Left lung (tissue), 10 donors: Measurements from ENCODE around the gene ADAD2. TPM values are rescaled to one million over a fixed set of nuclear protein-coding genes. Genes with fewer than 3 reads are reported as not detected.
A peak's percentile ranks its signal among the peaks of the same experiment; 100 is the strongest.

Experiments used
- ATAC-seq: fragments of 200-7000 bp; cut with Tn5 transposase; one replicate; pipeline ENCODE4 v1.9.1; 2020; ENCODE audit warnings: moderate library complexity
- DNase-seq, 4 donors: peaks; one replicate each; pipeline ENCODE4 v3.0.0-alpha.2; 2013 to 2020
- H3K27ac ChIP-seq, 2 donors: fragments of 200-600 bp; sonication (generic) in 1 of 2; one replicate each; pipeline versions ENCODE4 v1.5.0 to v1.8.0; 2020 to 2021
- H3K27me3 ChIP-seq, 2 donors: fragments of 200-600 bp; sonication (generic) in 1 of 2; one replicate each; pipeline versions ENCODE4 v1.5.0 to v1.8.0; 2020 to 2021
- H3K36me3 ChIP-seq, 2 donors: fragments of 200-600 bp; sonication (generic) in 1 of 2; one replicate each; pipeline versions ENCODE4 v1.5.0 to v1.8.0; 2020 to 2021
- H3K4me1 ChIP-seq, 2 donors: fragments of 200-600 bp; one replicate each; pipeline ENCODE4 v1.8.0; 2021
- H3K4me3 ChIP-seq, 2 donors: fragments of 200-600 bp; sonication (generic) in 1 of 2; one replicate each; pipeline versions ENCODE4 v1.5.0 to v1.8.0; 2020 to 2021; ENCODE audit warnings: mild to moderate bottlenecking in 1 of 2
- H3K9me3 ChIP-seq, 2 donors: fragments of 200-600 bp; sonication (generic) in 1 of 2; one replicate each; pipeline versions ENCODE4 v1.5.0 to v1.8.0; 2020 to 2021
- CTCF ChIP-seq, 2 donors: fragments of 200-600 bp; sonication (generic) in 1 of 2; IDR thresholded peaks; one replicate each; pipeline versions ENCODE4 v1.5.0 to v1.8.0; 2021; ENCODE audit warnings: antibody characterized with exemption in 2 of 2
- intact Hi-C, 2 donors: fragments of 100-400 bp; cut with DNase I; formaldehyde crosslinking; loops; one replicate each; pipeline versions ENCODE4 v1.11.2 to v1.14.2; 2022
- polyA plus RNA-seq, 6 donors: library from polyadenylated mRNA; unstranded; fragments of 120-200 nt; gene quantifications; one replicate each; pipeline ENCODE4 v1.2.1, GENCODE V29; 2013; ENCODE audit not compliant: insufficient read length in 6 of 6
- total RNA-seq, 2 donors: library from RNA; stranded (reverse); fragmentation: NEBNext Ultra II Directional; extraction: Animal tissue kit (Norgen Biotek cat#: 25700); gene quantifications; one replicate each; pipeline ENCODE4 v1.2.1, GENCODE V29; 2021
- donor health status: DM: no; HTN: yes; CAD: no.
- donor health status: DM: no; HTN: no; CAD: no.

Gene ADAD2
- total and polyA plus RNA-seq, 8 donors: 0.09 to 1.4 (median 0.41) TPM

- H3K27me3 ChIP-seq: peaks cover 0 to 18% of the 10 kb centered on the region in 2 donors
- no peak overlapping the region for H3K4me3 ChIP-seq
- intact Hi-C loops: no loop called here
- TF ChIP-seq CTCF (IDR thresholded peaks at IDR 0.05): no peak
- ATAC-seq (peak; percentile 95), DNase-seq (peak in 3 of 4 donors; percentile 14 to 85 (median 80))
- H3K27ac ChIP-seq: no peak overlapping the region
- H3K9me3 ChIP-seq: no peaks in the 10 kb centered on the region
- no peaks in the 10 kb centered on the region for H3K4me1 ChIP-seq
- no peaks in the 10 kb centered on the region for H3K36me3 ChIP-seq
Observed at GRCh38 chr16:84228256-84228838, 37.4 kb downstream of the ADAD2 start.

- H3K4me1 ChIP-seq: no peaks in the 10 kb centered on the region
- H3K36me3 ChIP-seq: no peaks in the 10 kb centered on the region
- DNase-seq (no peak), ATAC-seq (no peak)
- intact Hi-C loops: no loop called here
- peaks cover 0 to 24% of the 10 kb centered on the region in 2 donors for H3K27me3 ChIP-seq
- no peak overlapping the region for H3K27ac ChIP-seq
- H3K9me3 ChIP-seq: no peaks in the 10 kb centered on the region
- no peak for TF ChIP-seq CTCF (IDR thresholded peaks at IDR 0.05)
- H3K4me3 ChIP-seq: no peak overlapping the region
Observed at GRCh38 chr16:84229471-84229870, 38.5 kb downstream of the ADAD2 start.

GRCh38 chr16:84232060-84232459, 41.1 kb downstream of the ADAD2 start:
- no peaks in the 10 kb centered on the region for H3K4me1 ChIP-seq
- DNase-seq (no peak), ATAC-seq (no peak)
- no peak overlapping the region for H3K4me3 ChIP-seq
- no peak overlapping the region for H3K27ac ChIP-seq
- intact Hi-C loops: no loop called here
- H3K9me3 ChIP-seq: no peaks in the 10 kb centered on the region
- H3K27me3 ChIP-seq: peaks cover 0 to 15% of the 10 kb centered on the region in 2 donors
- no peaks in the 10 kb centered on the region for H3K36me3 ChIP-seq
- no peak for TF ChIP-seq CTCF (IDR thresholded peaks at IDR 0.05)

GRCh38 chr16:84232969-84233368, 42.0 kb downstream of the ADAD2 start:
- Histone ChIP-seq H3K27me3 (peaks cover 0 to 12% of the 10 kb centered on the region in 2 donors), H3K9me3 (no peaks in the 10 kb centered on the region), H3K36me3 (no peaks in the 10 kb centered on the region), H3K4me3 (no peak overlapping the region), H3K4me1 (no peaks in the 10 kb centered on the region), H3K27ac (no peak overlapping the region)
- DNase-seq (no peak), ATAC-seq (no peak)
- no peak for TF ChIP-seq CTCF (IDR thresholded peaks at IDR 0.05)
- intact Hi-C loops: no loop called here

GRCh38 chr16:84233748-84234147, 42.8 kb downstream of the ADAD2 start:
- ATAC-seq: no peak
- intact Hi-C loops: no loop called here
- H3K27ac ChIP-seq: no peak overlapping the region

More at GRCh38 chr16:84233748-84234147, 42.8 kb downstream of the ADAD2 start:
- H3K36me3 ChIP-seq: no peaks in the 10 kb centered on the region
- no peaks in the 10 kb centered on the region for H3K9me3 ChIP-seq
- no peaks in the 10 kb centered on the region for H3K4me1 ChIP-seq
- H3K27me3 ChIP-seq: peaks cover 0 to 10% of the 10 kb centered on the region in 2 donors
- DNase-seq: no peak
- no peak for TF ChIP-seq CTCF (IDR thresholded peaks at IDR 0.05)
- no peak overlapping the region for H3K4me3 ChIP-seq
